ENCODE data around the gene ACSF2. TPM values are rescaled to one million over a fixed set of nuclear protein-coding genes. Genes with fewer than 3 reads are reported as not detected.

The ACSF2 gene
- total and polyA plus RNA-seq, 2 donors from 2014 or later = 44.4 to 404 TPM

DNA sequence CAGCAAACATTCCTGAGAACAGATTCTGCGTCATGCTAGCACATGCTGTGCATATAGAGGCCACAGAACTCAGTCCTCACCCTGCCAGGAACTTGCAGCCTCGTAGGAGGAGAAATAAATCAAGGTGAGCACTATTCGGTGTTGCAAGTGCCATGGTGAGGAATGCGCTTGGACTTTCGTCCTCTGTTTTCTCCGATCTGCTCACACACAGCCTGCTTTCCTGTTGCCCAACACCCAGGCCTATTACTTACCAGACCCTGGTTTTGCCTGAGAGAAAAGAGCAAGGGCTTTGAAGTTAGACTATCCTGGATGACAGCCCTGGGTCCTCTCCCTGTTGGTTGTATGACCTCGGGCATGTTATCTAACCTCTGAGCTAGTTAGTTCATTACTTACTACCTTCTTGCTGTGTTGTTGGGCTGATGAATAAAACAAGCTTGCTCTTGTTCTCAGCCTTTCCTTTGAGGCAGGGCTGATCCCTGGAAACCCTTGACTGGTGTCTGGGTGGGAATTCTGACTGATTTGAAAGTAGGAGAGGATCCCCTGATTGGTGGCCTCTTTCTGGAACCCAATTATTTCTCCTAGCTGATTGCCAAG lies 2.9 kb downstream of the ACSF2 start:
- intact Hi-C loops (cut with DNase I) = no loop called here
- Histone ChIP-seq H3K27ac (ENCODE audit: low read depth in 2 of 2, low read length in 2 of 2) (peak overlapping the region; percentile 81 to 84), H3K4me3 (ENCODE audit: low read length in 3 of 3) (peak overlapping the region; percentile 3 to 61 (median 35)), H3K9ac (ENCODE audit: low read length in 3 of 3) (peak overlapping the region in 1 of 3 donors; percentile 64), H3K36me3 (ENCODE audit: control insufficient read depth in 2 of 3, insufficient read depth in 3 of 3, low read length in 3 of 3) (peaks cover 0 to 5% (median 0%) of the 10 kb centered on the region in 3 donors), H3K4me1 (ENCODE audit: control insufficient read depth in 2 of 3, insufficient read depth in 2 of 3, low read depth in 1 of 3, low read length in 3 of 3) (peaks cover 6 to 27% (median 25%) of the 10 kb centered on the region in 3 donors), H3K27me3 (ENCODE audit: control insufficient read depth, insufficient read depth, low read length) (no peaks in the 10 kb centered on the region), H3K9me3 (ENCODE audit: control insufficient read depth in 2 of 3, insufficient read depth in 1 of 3, low read length in 3 of 3) (no peaks in the 10 kb centered on the region)
- DNase-seq (peak in 3 of 5 donors; percentile 19 to 58 (median 40)), FAIRE-seq (no peak)
- TF ChIP-seq, protein P1, sequence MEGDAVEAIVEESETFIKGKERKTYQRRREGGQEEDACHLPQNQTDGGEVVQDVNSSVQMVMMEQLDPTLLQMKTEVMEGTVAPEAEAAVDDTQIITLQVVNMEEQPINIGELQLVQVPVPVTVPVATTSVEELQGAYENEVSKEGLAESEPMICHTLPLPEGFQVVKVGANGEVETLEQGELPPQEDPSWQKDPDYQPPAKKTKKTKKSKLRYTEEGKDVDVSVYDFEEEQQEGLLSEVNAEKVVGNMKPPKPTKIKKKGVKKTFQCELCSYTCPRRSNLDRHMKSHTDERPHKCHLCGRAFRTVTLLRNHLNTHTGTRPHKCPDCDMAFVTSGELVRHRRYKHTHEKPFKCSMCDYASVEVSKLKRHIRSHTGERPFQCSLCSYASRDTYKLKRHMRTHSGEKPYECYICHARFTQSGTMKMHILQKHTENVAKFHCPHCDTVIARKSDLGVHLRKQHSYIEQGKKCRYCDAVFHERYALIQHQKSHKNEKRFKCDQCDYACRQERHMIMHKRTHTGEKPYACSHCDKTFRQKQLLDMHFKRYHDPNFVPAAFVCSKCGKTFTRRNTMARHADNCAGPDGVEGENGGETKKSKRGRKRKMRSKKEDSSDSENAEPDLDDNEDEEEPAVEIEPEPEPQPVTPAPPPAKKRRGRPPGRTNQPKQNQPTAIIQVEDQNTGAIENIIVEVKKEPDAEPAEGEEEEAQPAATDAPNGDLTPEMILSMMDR (IDR thresholded peaks at IDR 0.05; ENCODE audit: borderline replicate concordance, extremely low read depth, insufficient read depth) = no peak

DNA sequence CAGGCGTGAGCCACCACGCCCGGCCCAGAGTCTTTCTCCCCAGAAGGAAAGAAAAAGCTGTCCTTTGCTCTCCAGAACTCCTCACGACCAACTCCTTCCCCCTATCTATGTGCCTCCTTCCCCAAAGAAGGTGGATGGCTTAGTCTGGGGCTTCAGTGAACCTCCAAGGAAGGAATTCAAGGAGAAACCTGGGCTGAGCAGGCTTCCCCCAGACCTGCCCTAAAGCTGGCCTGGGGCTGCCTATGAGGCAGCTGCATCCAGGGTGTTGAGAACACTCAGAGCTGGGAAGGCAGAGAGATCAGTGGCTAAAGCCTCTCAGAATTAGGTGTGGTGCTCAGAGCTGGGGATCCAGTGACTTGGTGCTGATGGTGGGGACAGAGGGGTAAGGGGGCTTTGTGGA lies 3.8 kb downstream of the ACSF2 start:
- Histone ChIP-seq H3K9me3 (ENCODE audit: control insufficient read depth in 2 of 3, insufficient read depth in 1 of 3, low read length in 3 of 3) (no peaks in the 10 kb centered on the region), H3K27ac (ENCODE audit: low read depth in 2 of 2, low read length in 2 of 2) (peak overlapping the region; percentile 37 to 84), H3K4me1 (ENCODE audit: control insufficient read depth in 2 of 3, insufficient read depth in 2 of 3, low read depth in 1 of 3, low read length in 3 of 3) (peaks cover 6 to 27% (median 25%) of the 10 kb centered on the region in 3 donors), H3K36me3 (ENCODE audit: control insufficient read depth in 2 of 3, insufficient read depth in 3 of 3, low read length in 3 of 3) (peaks cover 0 to 5% (median 0%) of the 10 kb centered on the region in 3 donors), H3K4me3 (ENCODE audit: low read length in 3 of 3) (peak overlapping the region in 2 of 3 donors; percentile 35 to 61), H3K27me3 (ENCODE audit: control insufficient read depth, insufficient read depth, low read length) (no peaks in the 10 kb centered on the region), H3K9ac (ENCODE audit: low read length in 3 of 3) (peak overlapping the region in 1 of 3 donors; percentile 64)
- intact Hi-C loops (cut with DNase I) = no loop called here
- no peak for DNase-seq
- TF ChIP-seq, protein P1 (IDR thresholded peaks at IDR 0.05; ENCODE audit: borderline replicate concordance, extremely low read depth, insufficient read depth) = no peak
- no peak for FAIRE-seq

DNA sequence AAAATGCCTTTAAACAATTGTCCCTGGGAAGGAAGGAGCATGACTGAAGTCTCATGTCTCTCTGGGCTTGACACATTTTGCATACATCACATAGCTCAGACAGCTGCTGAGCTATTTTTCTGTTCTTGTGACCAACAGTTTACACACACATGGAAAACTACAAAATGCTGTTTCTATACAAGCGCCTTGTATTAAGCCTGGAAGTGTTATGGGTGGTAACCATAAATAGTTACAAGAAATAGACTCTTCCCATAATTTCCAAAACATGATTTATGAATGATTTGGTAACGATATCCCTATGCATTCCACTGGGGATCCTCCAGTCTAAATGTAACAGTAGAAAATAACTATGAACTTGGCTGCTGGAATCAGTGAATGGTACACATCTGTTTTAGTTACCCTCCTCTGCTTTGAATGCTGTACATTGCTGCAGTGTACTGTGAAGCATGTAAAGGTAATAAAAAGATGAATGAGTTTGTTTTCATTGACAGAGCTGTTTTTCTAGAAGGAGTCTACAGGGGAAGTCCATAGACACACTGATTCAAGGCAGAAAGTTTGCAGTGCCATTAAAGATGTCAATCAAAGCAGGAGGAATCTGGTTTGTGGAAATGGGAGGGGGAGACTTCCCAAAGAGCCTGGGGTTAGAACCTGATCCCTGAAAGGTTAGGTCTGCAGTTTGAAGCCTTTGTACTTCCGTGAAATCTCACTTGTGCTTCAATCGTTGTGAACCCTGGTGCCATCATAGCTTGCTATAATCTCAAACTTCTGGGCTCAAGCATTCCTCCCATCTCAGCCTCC lies 5.0 kb downstream of the ACSF2 start:
- H3K27ac ChIP-seq (ENCODE audit: low read depth in 2 of 2, low read length in 2 of 2) = peak overlapping the region in 1 of 2 donors; percentile 5
- DNase-seq = peak in 3 of 5 donors; percentile 27 to 79 (median 77)
- peaks cover 6 to 25% (median 19%) of the 10 kb centered on the region in 3 donors for H3K4me1 ChIP-seq (ENCODE audit: control insufficient read depth in 2 of 3, insufficient read depth in 2 of 3, low read depth in 1 of 3, low read length in 3 of 3)
- peaks cover 0 to 5% (median 0%) of the 10 kb centered on the region in 3 donors for H3K36me3 ChIP-seq (ENCODE audit: control insufficient read depth in 2 of 3, insufficient read depth in 3 of 3, low read length in 3 of 3)
- no peak for FAIRE-seq
- TF ChIP-seq, protein P1 (IDR thresholded peaks at IDR 0.05; ENCODE audit: borderline replicate concordance, extremely low read depth, insufficient read depth) = no peak
- peak overlapping the region in 2 of 3 donors; percentile 0 to 22 for H3K4me3 ChIP-seq (ENCODE audit: low read length in 3 of 3)
- no peaks in the 10 kb centered on the region for H3K27me3 ChIP-seq (ENCODE audit: control insufficient read depth, insufficient read depth, low read length)
- H3K9me3 ChIP-seq (ENCODE audit: control insufficient read depth in 2 of 3, insufficient read depth in 1 of 3, low read length in 3 of 3) = no peaks in the 10 kb centered on the region
- intact Hi-C loops (cut with DNase I) = no loop called here
- H3K9ac ChIP-seq (ENCODE audit: low read length in 3 of 3) = no peak overlapping the region

Measured in kidney (tissue), 14 donors.